ENCODE data around the gene GAS2L2. TPM values are rescaled to one million over a fixed set of nuclear protein-coding genes. Genes with fewer than 3 reads are reported as not detected.

Gene GAS2L2
- total and polyA plus RNA-seq, 2 experiments from 2014 or later, result not detected

DNA sequence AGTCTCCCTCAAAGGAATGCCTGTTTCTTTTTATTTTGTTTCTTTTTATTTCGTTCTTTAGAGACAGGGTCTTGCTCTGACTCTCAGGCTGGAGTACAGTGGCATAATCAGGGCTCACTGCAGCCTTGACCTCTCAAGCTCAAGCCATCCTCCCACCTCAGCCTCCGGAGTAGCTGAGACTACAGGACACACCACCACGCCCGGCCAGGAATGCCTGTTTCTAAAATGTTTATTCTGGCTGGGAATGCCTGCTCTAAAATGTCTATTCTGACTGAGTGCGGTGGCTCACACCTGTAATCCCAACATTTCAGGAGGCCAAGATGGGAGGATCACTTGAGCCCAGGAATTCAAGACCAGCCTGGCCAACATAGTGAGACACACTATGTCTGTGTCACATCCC is 44.9 kb upstream of the GAS2L2 start:
- DNase-seq (ENCODE audit: low spot score), result no peak
- Histone ChIP-seq H3K9me3 (ENCODE audit: low read depth) (no peaks in the 10 kb centered on the region), H3K4me1 (ENCODE audit: insufficient read depth) (peaks cover 17% of the 10 kb centered on the region), H3K9me2 (replicated peaks; ENCODE audit: insufficient read depth) (no peaks in the 10 kb centered on the region), H3K27ac (no peak overlapping the region), H2AFZ (no peak overlapping the region), H3K79me2 (no peaks in the 10 kb centered on the region), H3K27me3 (peaks cover 55% of the 10 kb centered on the region), H4K20me1 (ENCODE audit: insufficient read depth, poor library complexity, severe bottlenecking) (no peaks in the 10 kb centered on the region), H3K4me3 (no peak overlapping the region), H3K36me3 (replicated peaks; ENCODE audit: insufficient read depth, low read depth) (no peaks in the 10 kb centered on the region), H3K4me2 (no peak overlapping the region)
- TF ChIP-seq EZH2 (IDR thresholded peaks at IDR 0.05; ENCODE audit: borderline replicate concordance), result no peak
- TF ChIP-seq, protein P1, sequence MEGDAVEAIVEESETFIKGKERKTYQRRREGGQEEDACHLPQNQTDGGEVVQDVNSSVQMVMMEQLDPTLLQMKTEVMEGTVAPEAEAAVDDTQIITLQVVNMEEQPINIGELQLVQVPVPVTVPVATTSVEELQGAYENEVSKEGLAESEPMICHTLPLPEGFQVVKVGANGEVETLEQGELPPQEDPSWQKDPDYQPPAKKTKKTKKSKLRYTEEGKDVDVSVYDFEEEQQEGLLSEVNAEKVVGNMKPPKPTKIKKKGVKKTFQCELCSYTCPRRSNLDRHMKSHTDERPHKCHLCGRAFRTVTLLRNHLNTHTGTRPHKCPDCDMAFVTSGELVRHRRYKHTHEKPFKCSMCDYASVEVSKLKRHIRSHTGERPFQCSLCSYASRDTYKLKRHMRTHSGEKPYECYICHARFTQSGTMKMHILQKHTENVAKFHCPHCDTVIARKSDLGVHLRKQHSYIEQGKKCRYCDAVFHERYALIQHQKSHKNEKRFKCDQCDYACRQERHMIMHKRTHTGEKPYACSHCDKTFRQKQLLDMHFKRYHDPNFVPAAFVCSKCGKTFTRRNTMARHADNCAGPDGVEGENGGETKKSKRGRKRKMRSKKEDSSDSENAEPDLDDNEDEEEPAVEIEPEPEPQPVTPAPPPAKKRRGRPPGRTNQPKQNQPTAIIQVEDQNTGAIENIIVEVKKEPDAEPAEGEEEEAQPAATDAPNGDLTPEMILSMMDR (IDR thresholded peaks at IDR 0.05; ENCODE audit: poor library complexity), result no peak
- 78% methylated on average over 5 of the region's 5 CpGs for WGBS (ENCODE audit: low lambda C conversion rate, missing lambda C conversion rate)

DNA sequence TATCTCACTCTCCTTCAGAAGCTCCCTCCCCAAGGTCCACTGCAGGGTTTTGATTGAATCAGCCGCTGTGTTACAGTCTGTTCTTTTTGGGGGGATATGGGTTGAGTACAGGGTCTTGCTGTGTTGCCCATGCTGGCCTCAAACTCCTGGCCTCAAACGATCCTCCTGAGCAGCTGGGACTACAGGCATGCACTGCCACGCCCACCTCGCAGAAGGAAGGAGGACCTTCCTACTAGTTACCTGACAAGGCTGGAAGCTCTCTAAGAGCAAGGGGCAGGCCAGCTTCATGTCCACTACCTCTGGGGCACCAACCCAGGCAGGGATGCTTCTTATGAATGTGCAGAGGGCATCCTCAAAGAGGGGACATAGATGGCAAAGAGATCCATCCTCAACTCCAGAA is 44.3 kb upstream of the GAS2L2 start:
- H3K27me3 ChIP-seq, result peaks cover 60% of the 10 kb centered on the region
- TF ChIP-seq EZH2 (IDR thresholded peaks at IDR 0.05; ENCODE audit: borderline replicate concordance), result no peak
- TF ChIP-seq EZH2phosphoT487 (IDR thresholded peaks at IDR 0.05; ENCODE audit: low read depth, severe bottlenecking, unreplicated experiment), result no peak
- TF ChIP-seq, protein P1 (IDR thresholded peaks at IDR 0.05; ENCODE audit: poor library complexity), result no peak
- H4K20me1 ChIP-seq (ENCODE audit: insufficient read depth, poor library complexity, severe bottlenecking), result no peaks in the 10 kb centered on the region
- H3K9me3 ChIP-seq (ENCODE audit: low read depth), result no peaks in the 10 kb centered on the region
- H3K4me1 ChIP-seq (ENCODE audit: insufficient read depth), result peaks cover 17% of the 10 kb centered on the region
- H3K4me2 ChIP-seq, result no peak overlapping the region
- WGBS (ENCODE audit: low lambda C conversion rate, missing lambda C conversion rate), result 56% methylated on average over 4 of the region's 4 CpGs
- no peaks in the 10 kb centered on the region for H3K9me2 ChIP-seq (replicated peaks; ENCODE audit: insufficient read depth)
- no peak overlapping the region for H3K27ac ChIP-seq
- no peaks in the 10 kb centered on the region for H3K36me3 ChIP-seq (replicated peaks; ENCODE audit: insufficient read depth, low read depth)
- no peak overlapping the region for H3K4me3 ChIP-seq
- H2AFZ ChIP-seq, result no peak overlapping the region
- DNase-seq (ENCODE audit: low spot score), result no peak
- H3K79me2 ChIP-seq, result no peaks in the 10 kb centered on the region

DNA sequence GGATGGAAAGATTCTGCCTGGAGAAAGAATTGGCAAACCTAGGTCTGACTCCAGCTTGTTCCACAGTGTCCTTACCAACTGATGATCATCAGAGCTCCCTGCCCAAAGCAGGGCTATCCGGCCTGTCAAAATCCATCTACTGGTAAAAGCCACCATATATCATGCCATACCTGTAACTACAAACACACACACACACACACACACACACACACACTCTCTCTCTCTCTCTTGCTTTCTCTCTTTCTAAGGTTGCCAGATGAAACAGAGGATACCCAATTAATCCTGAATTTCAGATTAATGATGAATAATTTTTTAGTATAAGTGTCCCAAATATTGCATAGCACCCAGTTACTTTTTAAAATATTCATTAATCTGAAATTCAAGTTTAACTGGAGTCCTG is 43.9 kb upstream of the GAS2L2 start:
- no peak for DNase-seq (ENCODE audit: low spot score)
- no peak overlapping the region for H3K27ac ChIP-seq
- H3K9me2 ChIP-seq (replicated peaks; ENCODE audit: insufficient read depth), result no peaks in the 10 kb centered on the region
- no peak overlapping the region for H3K4me3 ChIP-seq
- TF ChIP-seq EZH2phosphoT487 (IDR thresholded peaks at IDR 0.05; ENCODE audit: low read depth, severe bottlenecking, unreplicated experiment), result no peak
- TF ChIP-seq EZH2 (IDR thresholded peaks at IDR 0.05; ENCODE audit: borderline replicate concordance), result no peak
- TF ChIP-seq, protein P1 (IDR thresholded peaks at IDR 0.05; ENCODE audit: poor library complexity), result no peak
- no peaks in the 10 kb centered on the region for H3K36me3 ChIP-seq (replicated peaks; ENCODE audit: insufficient read depth, low read depth)
- 77% methylated on average over 1 of the region's 1 CpG for WGBS (ENCODE audit: low lambda C conversion rate, missing lambda C conversion rate)
- peaks cover 60% of the 10 kb centered on the region for H3K27me3 ChIP-seq
- H3K4me2 ChIP-seq, result no peak overlapping the region
- no peak overlapping the region for H2AFZ ChIP-seq
- H3K9me3 ChIP-seq (ENCODE audit: low read depth), result no peaks in the 10 kb centered on the region
- H4K20me1 ChIP-seq (ENCODE audit: insufficient read depth, poor library complexity, severe bottlenecking), result no peaks in the 10 kb centered on the region
- H3K4me1 ChIP-seq (ENCODE audit: insufficient read depth), result peaks cover 16% of the 10 kb centered on the region
- H3K79me2 ChIP-seq, result no peaks in the 10 kb centered on the region

DNA sequence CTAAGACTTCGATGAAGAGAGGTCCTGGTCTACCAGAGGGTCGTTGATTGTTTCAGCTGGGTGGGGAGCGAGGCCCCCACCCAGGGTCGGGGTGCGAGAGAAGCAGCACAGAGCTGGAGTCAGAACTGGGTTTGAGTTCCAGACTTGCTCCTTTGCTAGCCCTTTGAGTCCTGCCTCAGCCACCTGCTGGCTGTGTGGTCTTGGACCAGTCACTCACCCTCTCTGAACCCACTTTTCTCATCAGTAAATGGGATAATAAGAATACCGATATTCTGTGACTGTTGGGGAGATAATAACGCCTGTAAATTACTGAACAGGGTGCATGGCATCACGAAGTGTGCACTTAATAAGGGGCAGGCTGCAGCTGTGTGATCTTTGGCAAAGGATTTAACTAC is 42.8 kb upstream of the GAS2L2 start:
- TF ChIP-seq, protein P1 (IDR thresholded peaks at IDR 0.05; ENCODE audit: poor library complexity), result no peak
- TF ChIP-seq EZH2 (IDR thresholded peaks at IDR 0.05; ENCODE audit: borderline replicate concordance) (no peak), EZH2phosphoT487 (IDR thresholded peaks at IDR 0.05; ENCODE audit: low read depth, severe bottlenecking, unreplicated experiment) (no peak)
- Histone ChIP-seq H3K9me2 (replicated peaks; ENCODE audit: insufficient read depth) (no peaks in the 10 kb centered on the region), H3K79me2 (no peaks in the 10 kb centered on the region), H2AFZ (peak overlapping the region; percentile 60), H3K27me3 (peaks cover 60% of the 10 kb centered on the region), H3K9me3 (ENCODE audit: low read depth) (no peaks in the 10 kb centered on the region), H4K20me1 (ENCODE audit: insufficient read depth, poor library complexity, severe bottlenecking) (no peaks in the 10 kb centered on the region), H3K4me2 (peak overlapping the region; percentile 99), H3K4me3 (peak overlapping the region; percentile 67), H3K27ac (no peak overlapping the region), H3K4me1 (ENCODE audit: insufficient read depth) (peaks cover 13% of the 10 kb centered on the region), H3K36me3 (replicated peaks; ENCODE audit: insufficient read depth, low read depth) (no peaks in the 10 kb centered on the region)
- 53% methylated on average over 8 of the region's 8 CpGs for WGBS (ENCODE audit: low lambda C conversion rate, missing lambda C conversion rate)
- no peak for DNase-seq (ENCODE audit: low spot score)

Data from hepatocyte (in vitro differentiated cells).